ENCODE measurements around the gene ACSS3.
"Not testable (repeated sequence)": the region's sequence is repeated elsewhere in the genome, so short reads cannot be mapped to it uniquely, and the experiment has no call there.

The ACSS3 gene

DNA sequence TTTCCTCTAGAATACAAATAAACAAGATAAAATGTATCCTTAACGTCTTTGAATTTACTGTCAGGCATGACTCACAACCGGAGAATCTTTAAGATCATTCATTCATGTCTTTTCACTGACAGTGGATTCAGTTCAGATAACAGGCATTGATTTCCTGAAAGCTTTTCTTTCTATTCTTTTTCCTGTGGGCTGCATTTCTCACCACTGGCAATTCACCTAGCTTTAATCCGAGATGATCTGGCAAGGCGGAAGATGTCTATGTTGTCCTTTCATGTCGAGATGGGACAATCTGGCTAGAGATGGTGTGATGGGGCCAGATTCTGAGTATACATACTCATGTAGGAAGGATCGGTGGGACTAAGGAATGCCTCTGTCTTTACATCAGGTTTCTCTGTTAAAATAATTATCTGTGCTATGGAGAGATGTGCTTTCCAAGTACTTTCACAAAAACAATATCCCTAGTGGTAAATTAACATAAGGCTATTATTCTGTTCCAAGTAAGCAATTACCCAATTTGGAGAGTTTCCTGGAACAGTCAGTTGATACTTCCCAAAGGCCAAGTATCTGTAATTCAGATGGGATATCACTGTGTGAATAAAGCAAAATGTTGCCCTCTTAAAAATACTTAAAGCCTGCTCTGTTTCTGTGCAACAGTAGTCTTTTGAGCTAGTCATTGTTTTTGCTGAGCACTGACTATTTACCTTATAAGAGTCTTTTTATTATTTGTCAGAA lies 17.8 kb downstream of the ACSS3 start:
- DNase-seq, result no peak

DNA sequence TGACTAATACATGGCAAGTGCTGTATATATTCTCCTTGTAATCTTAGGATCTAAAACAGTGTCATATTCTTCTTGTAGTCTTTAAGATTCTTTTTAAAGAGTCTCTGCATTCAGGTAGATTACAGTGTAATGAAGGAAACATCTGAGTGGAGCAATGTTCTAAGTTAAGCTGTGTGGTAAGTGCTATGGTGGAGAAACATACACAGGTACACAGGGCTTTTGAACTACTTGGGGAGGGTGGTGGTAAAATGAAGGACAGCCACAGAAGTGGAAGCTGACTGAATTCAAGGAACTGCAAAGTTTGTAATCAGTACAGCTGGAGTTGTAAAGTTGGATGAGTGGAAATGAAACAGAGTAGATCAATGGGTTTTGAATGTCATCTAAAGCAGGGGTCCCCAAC lies 27.8 kb downstream of the ACSS3 start:
- no peak for DNase-seq

DNA sequence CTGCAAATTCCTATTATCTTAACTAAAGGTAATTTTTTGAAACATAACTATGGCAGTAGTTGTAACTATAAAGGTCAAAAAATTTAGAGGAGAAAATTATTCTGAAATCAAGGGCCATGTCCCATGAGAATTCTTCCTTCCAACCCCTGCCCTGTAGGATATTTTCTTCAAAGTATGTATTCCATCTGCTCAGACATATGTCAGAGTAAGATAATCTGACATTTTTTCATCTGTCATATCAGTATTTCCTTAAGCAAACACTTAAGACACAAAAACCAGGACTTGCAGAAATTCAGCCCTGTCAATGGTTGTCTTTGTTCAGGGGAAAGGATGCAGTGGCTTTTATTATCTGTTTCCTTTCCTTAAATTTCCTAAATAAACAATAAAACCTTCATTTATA lies 36.3 kb downstream of the ACSS3 start:
- no peak for DNase-seq

DNA sequence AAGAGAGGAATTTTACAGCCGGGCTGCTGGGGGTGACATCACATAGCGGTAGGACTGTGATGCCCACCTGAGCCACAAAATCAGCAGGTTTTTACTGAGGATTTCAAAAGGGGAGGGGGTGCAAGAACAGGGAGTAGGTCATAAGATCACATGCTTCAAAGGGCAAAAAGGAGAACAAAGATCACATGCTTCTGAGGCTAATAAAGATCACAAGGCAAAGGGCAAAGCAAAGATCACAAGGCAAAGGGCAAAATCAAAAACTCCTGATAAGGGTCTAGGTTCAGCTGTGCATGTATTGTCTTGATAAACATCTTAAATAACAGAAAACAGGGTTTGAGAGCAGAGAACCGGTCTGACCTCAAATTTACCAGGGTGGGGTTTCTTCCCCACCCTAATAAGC lies 41.2 kb downstream of the ACSS3 start:
- DNase-seq, result not testable (repeated sequence)

DNA sequence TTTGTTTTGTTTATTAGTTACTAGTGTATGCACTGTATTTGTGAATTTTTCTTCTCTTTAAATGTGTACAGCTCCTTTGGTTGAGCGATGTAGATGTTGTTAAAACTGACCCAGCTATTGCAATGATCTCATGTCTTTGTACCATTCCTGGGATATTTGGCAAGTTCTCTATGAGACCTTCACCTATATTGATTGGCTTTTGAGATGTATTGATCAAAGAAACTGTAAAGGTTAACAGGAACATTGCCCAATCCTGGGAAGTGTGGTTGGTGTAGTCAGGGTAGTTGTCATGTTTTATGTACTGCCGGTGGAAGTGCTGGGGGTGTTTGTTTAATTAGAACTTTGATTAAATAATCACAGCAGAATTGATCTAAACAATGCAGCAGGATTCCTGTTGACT lies 43.1 kb downstream of the ACSS3 start:
- DNase-seq, result no peak

DNA sequence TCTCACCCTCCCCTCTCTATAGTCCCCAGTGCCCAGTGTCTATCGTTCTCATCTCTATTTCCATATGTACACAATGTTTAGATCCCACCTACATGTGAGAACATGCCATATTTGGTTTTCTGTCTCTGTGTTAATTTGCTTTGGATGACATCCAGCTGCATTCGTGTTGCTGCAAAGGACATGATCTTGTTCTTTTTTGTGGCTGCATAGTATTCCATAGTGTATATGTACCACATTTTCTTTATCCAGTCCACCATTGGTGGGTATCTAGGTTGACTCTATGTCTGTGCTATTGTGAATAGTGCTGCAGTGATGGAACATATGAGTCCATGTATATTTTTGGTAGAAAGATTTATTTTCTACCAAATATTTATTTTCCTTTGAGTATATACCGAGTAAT lies 45.7 kb downstream of the ACSS3 start:
- no peak for DNase-seq

DNA sequence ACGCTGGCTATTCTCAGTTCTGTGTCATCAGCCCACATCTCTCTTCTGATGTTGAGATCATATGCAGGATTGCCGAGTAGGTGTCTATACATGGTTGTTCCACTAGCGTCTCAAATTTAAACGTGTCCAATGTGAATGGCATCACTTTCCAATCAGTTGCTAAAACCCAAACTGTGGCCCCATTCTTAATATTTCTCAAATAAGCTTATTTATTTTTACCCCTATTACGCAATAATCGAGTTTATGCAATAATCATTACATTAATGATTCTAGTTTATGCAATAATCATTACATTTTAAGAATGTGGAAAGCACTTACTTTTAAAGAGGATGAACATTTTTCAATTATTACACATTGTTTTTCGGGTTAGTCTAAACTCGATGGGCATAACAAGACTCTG lies 47.8 kb downstream of the ACSS3 start:
- no peak for DNase-seq

DNA sequence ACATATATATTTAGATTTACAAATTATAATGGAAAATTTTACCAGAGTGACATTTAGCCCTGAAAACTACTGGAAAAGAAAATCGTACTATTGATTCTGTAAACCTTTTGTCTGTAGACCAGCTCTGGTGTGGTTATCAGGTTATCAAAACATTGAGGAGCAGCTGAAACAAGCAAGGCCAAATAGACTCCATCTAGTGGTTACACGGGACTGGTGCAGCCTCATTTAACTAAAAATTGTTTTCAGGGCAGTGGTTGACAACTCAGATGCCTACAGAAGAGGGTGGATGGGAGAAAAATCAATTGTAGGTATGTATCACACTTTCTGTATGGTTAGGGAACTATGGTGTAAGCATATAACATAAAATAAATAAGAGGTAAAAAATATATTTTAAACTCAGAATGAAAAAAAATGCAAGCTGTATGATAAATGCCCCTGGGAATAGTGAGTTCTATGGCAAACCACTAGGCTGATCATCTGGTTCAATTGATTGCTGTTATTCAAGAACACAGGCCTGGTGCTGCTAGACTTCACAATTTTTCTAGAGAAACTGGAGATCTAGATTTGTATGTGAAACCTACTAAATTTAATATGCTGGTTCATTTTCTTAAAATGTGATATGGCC lies 51.2 kb downstream of the ACSS3 start:
- DNase-seq, result peak; percentile 30

DNA sequence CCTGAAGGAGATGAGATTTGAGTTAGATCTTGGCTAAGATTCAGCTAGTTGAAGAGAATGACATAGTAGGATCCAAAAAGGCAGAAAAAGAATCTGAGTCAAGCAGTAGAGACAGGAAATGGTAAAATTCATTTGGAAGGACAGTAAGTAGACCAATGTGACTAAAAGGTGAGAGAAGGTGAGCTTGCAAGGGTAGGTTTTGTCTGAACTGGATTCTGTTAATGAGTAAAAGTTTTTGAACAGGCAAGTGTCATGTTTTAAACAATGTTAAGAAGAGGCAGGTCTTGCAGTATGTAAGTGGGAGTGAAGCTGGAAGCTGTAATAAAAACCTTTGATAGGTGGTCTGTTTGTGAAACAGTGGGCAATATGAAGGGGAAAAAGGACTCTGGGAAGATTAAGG lies 58.6 kb downstream of the ACSS3 start:
- DNase-seq, result no peak

DNA sequence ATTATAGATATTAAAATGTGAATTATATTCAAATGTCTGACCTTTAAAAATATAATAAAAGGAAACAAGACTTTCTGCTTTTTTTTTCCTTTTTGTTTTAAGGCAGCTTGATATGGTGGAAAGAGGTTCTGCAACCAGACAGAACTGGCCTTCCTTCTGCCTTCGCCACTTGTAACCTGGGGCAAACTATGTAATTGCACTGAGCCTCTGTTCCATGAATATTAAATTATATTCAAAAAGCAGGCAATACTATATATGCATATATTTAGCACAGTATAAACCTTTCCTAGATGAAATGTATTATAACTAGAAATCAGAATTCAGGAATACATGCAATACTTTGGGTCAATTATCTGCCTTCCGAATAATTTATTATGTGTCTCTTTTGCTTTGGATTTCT lies 59.9 kb downstream of the ACSS3 start:
- DNase-seq, result no peak

DNA sequence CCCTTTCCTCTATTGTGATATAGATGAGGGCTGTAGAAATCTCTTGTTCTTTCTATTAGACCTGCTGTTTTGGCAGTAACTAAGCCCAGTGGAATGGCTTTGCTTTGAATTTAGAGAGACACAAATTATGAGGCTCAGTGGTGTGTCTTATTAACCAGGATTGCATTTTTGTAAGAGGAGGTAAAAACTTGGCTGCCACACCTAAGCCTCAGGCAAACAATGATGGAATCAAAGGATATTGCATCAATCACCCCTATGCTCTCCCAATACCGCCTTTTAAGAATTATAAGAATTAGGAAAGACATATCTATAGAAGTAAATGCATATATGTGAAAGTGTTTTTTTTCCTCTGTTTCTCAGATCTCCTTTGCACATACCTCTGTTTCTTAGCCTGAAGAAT lies 63.3 kb downstream of the ACSS3 start:
- no peak for DNase-seq

DNA sequence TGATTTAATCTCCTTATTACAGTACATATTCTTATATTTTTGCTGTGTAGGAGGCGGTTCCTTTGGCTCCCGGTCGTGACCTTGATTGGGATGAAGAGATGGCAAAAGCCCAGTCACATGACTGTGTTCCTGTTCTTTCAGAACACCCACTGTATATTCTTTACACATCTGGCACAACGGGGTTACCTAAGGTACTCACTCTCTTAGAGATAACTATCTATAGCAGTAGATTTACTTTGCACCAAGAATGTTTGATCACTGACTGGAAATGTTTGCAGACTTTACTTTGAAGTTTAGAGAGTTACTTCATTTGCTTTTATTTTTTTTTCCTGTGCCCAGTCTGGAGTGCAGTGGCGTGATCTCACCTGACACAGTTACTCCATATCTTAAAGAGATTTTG lies 65.2 kb downstream of the ACSS3 start:
- DNase-seq, result no peak

DNA sequence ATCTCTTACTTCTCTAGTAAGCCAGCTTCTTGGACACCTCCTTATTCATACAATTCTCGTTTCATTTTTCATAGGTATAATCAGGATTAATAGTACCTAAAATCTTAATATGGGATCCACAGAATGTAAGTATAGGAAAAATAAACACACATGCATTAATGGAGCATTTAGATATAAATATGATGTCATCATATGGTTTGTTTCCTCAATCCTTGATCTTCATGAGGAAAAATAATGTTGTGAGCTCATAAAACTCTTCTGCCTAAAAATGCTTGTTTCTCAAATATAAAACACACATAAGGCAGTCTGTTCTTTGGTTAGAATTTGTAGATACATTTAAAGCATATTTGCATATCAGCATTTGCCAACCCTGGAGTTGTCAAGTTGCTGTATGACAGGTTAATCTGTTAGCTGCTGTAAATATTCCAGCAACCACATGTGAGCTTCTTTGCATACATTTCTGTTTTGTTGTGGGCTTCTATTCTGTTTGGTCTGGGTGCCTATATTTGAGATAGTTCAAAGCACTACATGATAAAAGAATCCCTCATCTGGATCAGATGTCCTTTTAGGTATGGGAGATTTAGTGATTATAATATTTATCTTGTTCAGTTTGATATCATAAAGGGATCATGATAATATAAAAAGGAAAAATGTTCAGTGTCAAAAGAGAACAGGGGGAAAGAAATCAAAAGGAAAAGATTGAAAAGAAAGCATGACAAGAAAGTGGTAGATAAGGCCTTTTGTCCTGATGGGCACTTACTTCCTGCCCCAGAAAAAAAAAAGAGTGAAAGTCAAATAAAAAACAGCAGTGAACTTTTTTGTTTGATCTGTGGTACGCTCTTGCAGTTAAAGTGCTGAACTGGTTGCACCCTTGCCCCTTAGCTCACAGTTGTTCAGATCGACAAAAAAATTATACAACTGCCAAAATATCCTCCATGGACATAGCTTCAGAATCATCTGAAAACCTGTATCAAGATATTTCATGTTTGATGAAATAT lies 68.6 kb downstream of the ACSS3 start:
- no peak for DNase-seq

DNA sequence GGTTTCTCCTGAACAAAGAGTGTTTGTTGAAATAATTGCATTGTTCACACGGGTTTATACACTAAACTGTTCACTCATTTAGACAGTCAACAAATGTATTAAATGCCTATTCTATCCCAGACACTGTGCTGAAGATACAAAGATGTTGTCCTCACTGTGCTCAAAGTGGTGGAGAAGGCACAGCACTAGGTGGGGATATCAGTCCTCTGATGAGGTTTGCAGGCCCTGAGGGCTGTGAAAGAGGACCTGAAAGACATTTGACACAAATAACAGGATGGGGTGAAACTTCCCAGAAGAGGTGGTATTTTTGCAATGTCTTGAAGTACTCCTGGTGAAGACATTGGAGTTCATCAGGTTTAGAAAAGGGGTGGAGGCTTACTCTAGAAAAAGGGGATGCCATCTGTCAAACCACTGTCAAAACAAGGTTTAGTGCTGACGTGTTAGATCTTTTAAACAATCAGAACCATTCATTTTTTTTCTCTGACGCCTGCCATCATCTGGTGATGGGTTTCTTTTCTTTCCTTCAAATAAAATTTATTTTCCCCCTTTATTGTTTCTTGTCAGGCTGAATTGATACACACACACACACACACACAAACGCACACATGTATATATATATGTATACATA lies 69.5 kb downstream of the ACSS3 start:
- no peak for DNase-seq

DNA sequence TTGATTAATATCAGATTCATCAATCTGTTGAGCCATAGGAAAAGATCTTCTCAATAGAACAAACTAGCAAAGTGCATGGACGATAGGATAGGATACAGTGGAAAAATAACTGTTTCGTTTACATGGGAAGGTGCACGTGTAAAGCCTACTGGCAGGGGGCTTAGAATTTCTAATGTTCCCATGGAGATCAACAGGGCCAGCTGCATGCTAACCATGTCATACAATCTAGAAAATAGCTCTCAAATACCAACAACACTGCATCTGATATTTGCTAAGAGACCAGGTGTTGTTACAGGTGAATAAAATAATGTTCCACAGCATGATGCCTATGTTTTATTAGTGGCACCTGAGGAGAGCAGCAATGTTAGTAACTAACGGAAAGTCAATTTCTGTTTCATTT lies 72.5 kb downstream of the ACSS3 start:
- DNase-seq, result no peak

DNA sequence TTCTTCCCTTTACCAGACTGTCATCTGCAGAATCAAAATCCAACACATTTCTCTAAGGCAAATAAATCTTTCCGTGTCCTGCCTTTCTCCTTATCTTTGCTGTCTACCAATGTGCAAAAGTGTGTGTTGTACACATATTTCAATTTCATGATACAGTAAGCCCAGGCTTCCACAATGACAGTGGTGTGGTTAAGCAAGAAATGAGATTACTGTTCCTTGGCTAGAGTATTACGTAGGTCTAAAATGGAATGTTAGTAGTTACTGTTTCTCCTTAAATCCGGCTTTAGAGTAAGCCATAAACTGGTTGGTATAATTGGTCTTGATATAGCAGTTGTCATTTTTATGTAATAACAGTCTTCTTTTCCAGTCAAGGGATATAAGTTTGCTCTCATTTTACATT lies 82.0 kb downstream of the ACSS3 start:
- no peak for DNase-seq

DNA sequence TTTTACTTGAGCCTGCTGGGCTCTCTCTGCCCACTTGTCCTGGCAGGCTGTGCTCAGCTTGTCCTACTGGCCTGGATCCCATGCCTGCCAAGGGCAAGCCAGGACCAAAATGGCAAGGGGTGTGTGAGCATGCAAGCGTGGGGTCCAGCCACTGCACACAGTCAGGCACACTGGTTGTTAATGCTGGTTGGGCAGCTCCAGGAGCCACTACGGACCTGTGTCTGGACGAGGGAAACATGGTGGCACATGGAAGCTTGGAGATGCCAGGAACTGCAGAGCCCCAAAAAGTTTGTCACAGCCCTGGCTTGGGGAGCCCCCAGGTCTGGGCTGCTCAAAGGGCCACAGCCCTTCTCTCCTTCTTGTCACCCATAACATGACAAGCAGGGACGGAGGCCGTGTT lies 83.8 kb downstream of the ACSS3 start:
- no peak for DNase-seq

DNA sequence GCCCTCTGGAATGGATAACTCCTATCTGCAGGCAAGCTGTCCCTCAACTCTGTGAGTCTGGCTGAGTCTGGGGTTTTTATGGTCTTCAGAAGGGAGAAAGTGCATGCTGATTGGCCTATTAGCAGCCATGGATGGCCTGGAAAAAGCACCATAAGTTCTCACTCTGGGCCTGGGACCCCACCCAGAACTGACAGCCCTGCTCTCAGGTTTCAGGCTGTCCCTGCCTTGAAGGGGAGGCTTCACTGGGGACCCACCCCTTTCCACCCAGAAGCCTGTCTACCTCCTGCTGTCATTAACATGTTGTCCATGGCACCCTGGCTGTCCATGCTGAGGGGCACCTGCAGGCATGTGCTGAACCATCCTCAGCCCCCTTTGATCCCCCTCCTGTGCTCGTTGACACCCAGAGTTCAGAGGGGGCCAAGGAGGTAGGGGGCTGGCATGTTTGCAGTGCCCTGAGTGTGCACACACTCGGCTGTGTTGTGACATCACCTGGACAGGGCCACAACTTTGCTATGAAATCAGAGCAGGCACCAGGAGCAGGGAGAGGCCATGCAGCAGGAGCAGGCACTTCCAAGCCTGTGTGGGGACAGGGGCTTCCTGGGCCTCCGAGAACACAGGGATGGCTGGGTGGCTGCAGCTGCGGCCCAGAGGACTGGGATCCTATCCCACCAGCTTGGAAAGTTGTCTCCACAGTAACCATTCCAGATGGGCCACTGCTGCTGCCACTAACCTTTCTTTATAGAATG lies 84.7 kb downstream of the ACSS3 start:
- DNase-seq, result no peak

DNA sequence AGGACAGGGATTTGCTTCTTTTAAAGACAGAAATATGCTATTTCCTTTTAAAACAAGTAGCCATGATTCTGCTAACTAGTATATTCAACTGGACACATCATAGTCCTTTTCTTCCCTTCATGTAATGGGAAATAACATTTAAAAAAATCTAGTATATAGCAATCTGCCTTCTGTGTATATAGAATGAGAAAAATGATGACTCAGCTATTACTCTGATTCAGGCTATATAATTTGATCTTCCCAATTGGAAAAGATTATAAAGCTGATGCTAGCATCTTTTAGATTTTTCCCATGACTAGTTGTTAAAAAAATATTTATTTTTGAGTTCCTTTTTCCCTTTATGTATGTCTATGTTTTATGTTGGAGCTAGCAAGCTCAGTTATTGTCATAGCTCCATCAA lies 86.9 kb downstream of the ACSS3 start:
- DNase-seq, result no peak

DNA sequence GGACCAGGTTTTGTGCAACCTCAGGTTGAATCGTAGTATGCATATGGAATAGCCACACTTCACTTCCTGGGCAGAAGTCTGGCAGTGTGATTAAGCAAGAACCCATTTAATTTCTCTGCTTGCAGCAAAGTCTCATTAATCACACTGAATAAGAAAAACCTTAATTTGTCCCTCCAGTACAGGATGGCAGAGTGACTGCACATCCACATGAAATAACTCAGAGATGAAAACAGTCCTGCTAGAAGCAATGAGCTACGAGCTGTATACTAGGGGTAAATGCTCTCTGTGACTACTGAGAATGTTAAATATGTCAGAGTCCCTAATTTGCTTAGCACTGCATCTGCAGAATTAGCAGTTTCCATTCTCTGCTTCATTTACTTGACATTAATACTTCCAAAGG lies 88.9 kb downstream of the ACSS3 start:
- no peak for DNase-seq

DNA sequence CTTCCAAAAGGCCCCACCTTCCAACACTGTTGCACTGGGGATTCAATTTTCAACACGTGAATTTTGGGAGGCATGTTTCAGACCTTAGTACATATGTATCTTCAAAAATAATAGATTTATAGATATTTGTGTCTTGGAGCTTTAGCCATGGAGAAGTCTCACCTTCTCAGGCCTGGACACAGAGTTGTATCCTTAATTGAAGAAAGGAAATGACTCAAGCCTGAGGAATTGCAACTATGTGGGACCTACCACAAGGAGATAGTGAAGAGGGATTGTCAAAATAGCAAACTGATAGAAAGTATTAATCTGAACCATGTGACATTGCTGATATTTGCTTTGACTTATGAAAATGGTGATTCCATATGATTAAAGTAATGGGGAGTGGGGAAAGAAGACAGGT lies 89.8 kb downstream of the ACSS3 start:
- no peak for DNase-seq

DNA sequence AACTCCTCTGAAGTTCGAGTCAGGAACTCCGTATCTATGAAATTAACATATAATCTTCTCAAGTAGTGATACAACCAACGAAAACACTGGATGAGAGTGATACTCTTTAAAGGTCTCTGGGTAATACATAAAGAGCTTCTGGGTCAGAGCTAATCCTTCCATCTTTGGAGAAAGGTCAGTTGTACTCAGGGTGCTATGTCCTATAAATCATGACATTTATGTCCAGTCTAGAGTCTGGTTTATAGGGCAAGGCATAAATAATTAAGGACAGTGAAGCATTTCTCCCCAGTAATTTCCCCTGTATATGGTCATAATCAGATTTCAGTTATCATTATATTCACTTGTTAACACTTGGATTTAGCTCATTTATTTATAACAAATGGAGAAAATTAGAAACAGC lies 90.6 kb downstream of the ACSS3 start:
- DNase-seq, result no peak

DNA sequence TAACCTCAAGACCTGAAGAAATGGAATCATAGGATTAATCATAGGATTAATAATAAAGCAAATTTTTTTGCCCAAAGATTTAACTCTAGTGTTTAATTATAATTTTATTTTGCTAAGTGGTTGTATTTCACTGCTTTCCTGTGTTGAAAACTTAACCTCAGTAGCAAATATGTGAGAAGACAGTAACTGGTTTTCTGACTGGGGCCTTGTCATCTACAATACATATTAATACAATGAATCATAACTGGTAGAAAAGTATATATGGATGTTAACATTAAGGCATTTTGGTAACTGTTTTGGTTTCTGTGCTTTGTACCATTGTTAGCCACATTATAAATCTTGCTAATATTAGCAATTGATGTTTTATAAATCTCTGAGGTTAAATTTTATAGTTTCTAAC lies 92.2 kb downstream of the ACSS3 start:
- no peak for DNase-seq

Measured in NCI-H1436 treated with DMSO at 0.1 percent for 48 hours (cell line).